Activated naive CD4-positive, alpha-beta T cell treated with anti-CD3 and anti-CD28 coated beads, Interleukin-2, amount 50 U/mL, for 72 hours (primary cell): Measurements from ENCODE around the gene AKT1. TPM values are rescaled to one million over a fixed set of nuclear protein-coding genes. Genes with fewer than 3 reads are reported as not detected.

Source experiments
- ATAC-seq, 2 donors: fragments of 150-1000 bp; cut with Tn5 transposase; 2 replicates each; pipeline ENCODE4 v1.10.0; 2021; ENCODE audit warnings: mild to moderate bottlenecking in 2 of 2, moderate library complexity in 2 of 2
- DNase-seq, 2 donors: peaks; one replicate each; pipeline ENCODE4 v3.0.0; 2021 to 2022; ENCODE audit warnings: low spot score in 2 of 2
- H3K27ac Mint-ChIP-seq, 2 donors: one replicate each; pipeline ENCODE4 v1.8.0; 2022; ENCODE audit warnings: mild to moderate bottlenecking in 2 of 2, mixed read lengths in 2 of 2
- H3K36me3 Mint-ChIP-seq, 2 donors: one replicate each; pipeline ENCODE4 v1.8.0; 2022; ENCODE audit warnings: mixed read lengths in 2 of 2
- H3K9me3 Mint-ChIP-seq, 2 donors: one replicate each; pipeline ENCODE4 v1.8.0; 2022; ENCODE audit warnings: mixed read lengths in 2 of 2
- total RNA-seq, 2 donors: library from RNA; stranded (reverse); gene quantifications; one replicate each; pipeline ENCODE4 v1.2.3, GENCODE V29; 2022

The AKT1 gene
- total RNA-seq, 2 donors from 2014 or later, result 111 to 113 TPM

DNA sequence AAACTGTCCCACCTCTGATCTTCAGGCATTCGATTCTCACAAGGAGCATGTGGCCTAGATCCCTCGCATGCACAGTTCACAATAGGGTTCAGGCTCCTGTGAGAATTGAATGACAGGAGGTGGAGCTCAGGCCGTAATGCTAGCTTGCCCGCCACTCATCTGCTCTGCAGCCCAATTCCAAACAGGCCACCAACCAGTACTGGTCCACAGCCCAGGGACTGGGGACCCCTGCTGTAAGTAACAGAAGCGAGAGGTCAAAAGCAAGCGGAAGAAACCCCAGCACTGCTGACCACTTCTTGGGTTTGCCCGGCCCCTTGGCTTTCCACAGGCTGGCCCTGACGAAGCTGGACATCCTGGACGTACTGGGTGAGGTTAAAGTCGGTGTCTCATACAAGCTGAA lies 51.1 kb downstream of the AKT1 start:
- DNase-seq (no peak), ATAC-seq (no peak)
- Mint-ChIP-seq H3K9me3 (no peaks in the 10 kb centered on the region), H3K27ac (no peak overlapping the region), H3K36me3 (no peaks in the 10 kb centered on the region)

DNA sequence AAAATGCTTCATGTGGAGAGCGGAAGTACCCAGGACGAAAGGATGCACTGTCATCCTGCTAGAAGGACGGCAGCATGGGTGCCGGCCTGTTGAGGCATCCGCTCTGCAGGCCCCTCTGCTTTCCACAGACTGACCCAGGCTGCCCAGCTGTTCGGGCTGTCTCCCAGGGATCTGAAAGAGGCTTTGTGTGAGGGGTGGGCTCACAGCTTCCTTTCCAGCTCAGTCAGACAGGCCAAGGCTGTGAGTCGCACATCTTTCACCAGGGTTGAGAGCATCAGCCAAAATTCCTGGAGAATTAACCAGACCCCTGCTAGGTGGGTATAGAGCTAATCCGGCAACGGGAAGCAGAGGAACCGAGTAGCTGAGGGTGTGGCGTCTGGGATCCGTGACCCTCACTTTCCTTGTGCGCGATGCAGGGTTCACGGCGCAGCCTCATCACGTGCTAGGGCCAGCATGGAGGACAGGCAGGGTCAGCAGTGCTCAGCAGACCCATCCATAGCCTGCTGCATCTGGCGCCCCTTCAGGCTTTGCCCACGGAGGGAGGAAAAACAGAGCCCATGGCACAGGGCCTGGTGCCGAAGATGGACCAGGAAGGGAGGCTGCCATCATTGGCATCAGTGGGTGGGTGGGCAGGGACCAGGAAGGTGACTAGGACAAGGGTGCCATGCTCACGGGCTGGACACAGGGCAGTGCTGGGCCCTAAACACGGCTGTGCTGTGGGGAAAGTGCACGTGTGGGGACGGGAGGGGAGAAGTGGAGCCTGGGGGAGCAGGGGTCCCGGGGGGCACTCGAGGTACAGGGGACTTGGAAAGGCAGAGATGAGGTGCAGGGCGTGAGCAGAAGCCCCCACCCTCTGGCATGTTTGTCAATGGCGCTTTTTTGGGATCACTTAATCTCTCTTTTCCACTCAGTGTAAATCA lies 51.8 kb downstream of the AKT1 start:
- H3K36me3 Mint-ChIP-seq, result no peaks in the 10 kb centered on the region
- ATAC-seq (no peak), DNase-seq (no peak)
- H3K27ac Mint-ChIP-seq, result no peak overlapping the region
- no peaks in the 10 kb centered on the region for H3K9me3 Mint-ChIP-seq

DNA sequence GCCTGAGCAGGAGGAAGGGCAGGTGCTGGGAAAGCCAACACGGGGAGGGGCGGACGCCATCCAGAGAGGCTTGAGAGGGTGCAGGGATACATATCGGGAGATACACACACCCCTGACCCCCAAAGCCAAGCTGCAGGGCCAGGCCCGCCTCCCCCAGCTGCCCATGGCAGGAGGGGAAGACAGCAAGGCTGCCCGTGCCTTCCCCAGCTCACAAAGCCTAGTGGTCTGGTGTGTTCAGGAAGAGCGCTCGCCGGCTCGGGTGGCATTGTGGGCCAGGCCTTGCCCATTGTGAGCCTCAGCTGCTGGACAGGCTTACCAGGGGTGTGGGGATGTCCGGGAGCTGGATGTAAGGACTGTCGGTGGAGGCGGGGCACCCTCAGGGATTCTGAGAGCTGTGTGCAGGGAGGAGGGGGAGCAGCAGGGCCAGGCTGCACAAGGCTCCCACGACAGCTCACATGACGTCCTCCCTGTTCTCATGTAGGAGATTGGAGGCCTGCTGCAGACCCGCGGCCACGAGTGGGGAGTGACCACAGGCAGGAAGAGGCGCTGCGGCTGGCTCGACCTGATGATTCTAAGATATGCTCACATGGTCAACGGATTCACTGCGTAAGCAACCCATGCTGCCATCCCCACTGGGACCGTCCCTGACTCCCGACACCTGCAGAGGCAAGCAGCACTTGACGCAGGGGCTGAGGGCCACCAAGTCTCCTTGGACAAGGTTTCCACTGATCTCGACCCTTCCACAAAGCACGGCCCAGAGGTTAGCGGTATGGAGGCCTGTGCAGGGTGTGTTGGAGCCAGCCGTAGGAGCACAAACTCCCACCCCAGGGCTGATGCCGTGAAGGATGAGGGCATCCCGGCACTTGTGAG lies 52.7 kb downstream of the AKT1 start:
- DNase-seq (no peak), ATAC-seq (no peak)
- H3K27ac Mint-ChIP-seq, result no peak overlapping the region
- H3K9me3 Mint-ChIP-seq, result no peaks in the 10 kb centered on the region
- no peaks in the 10 kb centered on the region for H3K36me3 Mint-ChIP-seq

DNA sequence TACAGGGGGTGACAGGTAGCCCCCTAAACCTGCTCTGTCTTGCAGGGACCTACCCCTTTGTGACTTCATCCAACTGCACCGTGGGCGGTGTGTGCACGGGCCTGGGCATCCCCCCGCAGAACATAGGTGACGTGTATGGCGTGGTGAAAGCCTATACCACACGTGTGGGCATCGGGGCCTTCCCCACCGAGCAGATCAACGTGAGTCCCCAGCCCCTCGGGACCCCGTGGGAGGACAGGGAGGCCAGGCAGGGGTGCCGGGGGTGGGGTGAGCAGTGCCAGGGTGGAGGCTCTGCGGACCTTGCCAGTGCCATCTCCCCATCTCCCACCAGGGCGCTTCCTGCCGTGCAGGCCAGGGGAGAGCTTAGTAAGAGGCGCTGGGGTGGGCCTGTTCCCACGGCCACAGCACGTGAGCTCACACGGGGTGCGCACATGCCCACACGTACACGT lies 53.7 kb downstream of the AKT1 start:
- DNase-seq (no peak), ATAC-seq (no peak)
- Mint-ChIP-seq H3K27ac (no peak overlapping the region), H3K9me3 (no peaks in the 10 kb centered on the region), H3K36me3 (no peaks in the 10 kb centered on the region)

DNA sequence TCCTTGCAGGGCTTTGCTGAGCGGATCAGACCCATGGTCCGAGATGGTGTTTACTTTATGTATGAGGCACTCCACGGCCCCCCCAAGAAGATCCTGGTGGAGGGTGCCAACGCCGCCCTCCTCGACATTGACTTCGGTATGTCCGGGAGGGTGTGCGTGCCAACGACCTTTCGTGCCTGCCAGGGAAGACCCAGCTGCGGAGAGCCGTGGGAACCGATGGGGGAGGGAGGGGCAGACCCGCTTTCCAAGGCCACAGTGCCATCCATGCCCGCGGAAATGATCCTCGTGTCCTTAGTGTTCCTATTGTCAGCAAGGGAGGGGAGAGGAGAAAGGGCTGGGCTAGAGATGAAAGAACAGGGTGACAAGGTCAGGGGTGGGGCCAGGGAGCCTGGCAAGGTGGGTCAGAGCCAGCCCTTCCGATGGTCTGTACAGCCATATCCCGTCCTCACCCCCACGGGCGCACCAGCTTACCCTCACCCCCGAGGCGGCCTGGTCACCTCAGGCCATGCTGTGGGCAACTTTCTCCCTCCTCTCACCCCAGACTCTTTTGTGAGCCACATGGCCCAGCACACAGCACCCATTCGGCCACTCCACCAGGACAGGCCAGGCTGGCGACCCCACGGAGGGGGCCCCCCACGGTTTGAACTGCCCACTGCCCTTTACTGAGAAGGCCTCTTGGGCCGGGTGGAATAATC lies 54.3 kb downstream of the AKT1 start:
- H3K9me3 Mint-ChIP-seq, result no peaks in the 10 kb centered on the region
- no peaks in the 10 kb centered on the region for H3K36me3 Mint-ChIP-seq
- DNase-seq, result no peak
- H3K27ac Mint-ChIP-seq, result no peak overlapping the region
- ATAC-seq, result no peak

DNA sequence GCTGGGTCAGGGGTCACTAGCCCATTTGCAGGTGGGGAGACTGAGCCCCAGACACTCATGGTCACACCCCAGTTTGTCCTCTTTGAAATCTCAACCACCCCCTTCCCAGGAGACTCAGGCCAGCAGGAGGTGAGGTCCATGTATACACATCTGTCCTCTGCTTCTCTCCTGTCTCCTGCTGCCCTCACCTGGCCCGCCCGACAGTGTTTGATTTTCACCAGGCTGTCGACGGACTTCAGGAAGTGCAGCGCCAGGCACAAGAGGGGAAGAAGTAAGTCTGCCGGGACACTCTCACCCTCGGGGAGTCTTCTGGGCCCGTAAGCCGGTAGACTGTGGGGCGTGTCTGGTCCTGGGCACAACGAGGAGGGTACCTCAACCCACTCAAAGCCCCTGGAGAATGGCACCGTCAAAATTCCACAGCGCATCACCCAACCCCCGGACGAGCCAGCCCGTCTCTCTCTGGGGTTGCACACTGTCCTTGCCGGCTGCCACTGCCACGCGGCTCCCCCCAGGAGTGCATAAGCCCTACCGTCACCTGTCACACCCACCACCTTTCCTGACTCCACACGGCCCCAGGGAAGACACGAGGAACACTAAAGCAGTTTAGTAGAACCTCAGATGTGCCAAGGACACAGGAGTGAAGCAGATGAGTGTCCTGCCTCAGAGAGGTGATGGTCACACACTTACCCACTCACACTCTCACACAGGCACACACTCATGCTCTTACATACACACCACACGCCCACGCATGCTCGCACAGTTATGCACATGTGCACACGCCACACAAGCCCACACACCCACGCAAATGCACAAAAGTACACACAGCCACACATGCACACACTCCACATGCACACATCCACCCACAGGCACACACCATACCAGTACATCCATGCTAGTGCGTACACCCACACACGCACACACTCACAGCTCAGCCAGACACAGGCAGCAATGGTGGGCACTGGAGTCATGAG lies 55.7 kb downstream of the AKT1 start:
- H3K36me3 Mint-ChIP-seq, result no peaks in the 10 kb centered on the region
- DNase-seq (no peak), ATAC-seq (no peak)
- no peaks in the 10 kb centered on the region for H3K9me3 Mint-ChIP-seq
- H3K27ac Mint-ChIP-seq, result no peak overlapping the region

DNA sequence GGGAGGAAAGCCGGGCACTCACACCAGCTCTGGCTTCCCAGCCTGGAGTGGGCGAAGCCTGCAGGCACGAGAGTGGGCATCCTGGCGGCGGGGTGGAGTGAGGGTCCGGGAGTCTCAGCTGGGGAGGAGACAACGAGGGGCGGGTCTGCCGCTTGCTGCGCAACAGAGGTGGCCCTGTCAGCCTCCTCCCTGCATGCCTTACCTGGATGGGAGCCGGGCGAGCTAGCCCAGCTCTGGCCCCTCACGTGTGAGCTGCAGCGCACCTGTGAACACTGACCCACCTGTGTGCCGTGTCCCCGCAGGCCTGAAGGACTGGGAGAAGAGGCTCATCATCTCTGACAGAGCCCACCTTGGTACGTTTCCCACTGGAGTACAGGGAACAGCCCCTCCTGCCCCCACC lies 56.5 kb downstream of the AKT1 start:
- H3K9me3 Mint-ChIP-seq, result no peaks in the 10 kb centered on the region
- no peak overlapping the region for H3K27ac Mint-ChIP-seq
- no peak for ATAC-seq
- H3K36me3 Mint-ChIP-seq, result no peaks in the 10 kb centered on the region
- no peak for DNase-seq

DNA sequence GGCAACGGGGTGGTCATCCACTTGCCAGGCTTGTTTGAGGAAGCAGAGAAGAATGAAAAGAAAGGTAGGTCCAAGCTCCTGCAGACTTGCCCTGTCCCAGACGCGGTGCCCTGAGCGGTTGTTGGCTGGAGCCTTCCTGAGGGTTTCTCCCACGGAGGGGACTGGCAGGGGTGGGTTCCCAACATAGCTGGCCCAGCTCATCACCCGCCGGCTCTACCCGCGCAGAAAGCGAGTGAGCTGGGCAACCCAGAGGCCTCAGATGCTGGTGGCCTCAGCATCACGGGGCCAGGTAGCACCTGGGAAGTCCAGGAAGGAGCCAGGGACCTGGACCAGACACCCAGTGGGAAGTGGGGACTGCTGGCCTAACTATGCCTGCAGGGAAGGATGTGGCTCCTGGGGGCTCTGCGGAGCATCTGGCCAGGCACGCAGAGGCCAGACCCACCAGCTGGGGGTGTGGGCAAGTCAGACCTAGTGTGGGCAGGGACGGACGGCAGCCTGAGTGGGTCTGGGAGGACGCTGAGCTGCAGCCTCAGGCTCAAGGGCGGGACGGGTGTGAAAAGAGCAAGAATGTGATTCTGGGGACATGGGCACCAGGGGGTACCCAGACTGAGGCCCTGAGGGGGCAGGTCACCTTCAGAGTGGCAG lies 57.1 kb downstream of the AKT1 start:
- H3K27ac Mint-ChIP-seq, result no peak overlapping the region
- no peak for ATAC-seq
- no peaks in the 10 kb centered on the region for H3K9me3 Mint-ChIP-seq
- no peak for DNase-seq
- H3K36me3 Mint-ChIP-seq, result no peaks in the 10 kb centered on the region

DNA sequence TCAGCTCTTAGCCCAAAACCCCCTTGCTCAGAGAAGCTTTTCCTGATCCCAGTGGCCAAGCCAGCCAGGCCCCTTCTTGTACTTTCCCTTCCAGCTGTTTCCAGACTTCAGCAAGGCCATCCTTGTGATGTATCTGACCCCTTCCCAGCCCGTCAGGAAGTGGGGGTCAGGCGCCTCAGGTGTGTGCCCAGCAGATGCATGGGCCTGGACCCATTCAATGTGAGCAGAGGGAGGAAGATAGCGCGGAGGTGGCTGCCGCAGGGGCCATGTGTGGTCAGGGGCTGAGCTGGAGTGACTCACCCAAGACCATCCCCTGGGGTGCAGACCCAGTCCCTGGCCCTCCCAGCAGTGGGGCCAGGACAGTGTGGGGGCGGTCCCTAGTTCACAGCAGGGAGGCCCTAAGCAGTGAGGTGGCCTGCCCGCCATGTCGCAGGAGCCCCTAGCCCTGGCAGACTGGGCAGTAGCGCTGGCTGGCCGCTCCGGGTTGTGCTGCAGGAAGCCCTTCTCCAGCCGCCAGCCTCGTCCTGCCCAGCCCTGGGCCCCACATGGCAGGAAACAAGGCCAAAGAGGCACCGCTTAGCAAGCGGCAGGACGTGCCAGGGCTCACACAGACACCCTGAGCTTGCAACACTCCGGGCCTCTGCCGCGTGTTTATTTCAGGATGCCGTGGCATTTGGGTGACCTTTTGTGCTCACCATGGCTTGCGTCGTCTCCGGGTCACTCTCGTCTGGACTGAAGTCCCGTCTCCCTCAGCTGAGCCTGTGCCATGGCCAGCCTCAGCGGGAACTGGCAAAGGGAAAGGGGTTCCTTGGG lies 59.5 kb downstream of the AKT1 start:
- DNase-seq (no peak), ATAC-seq (no peak)
- Mint-ChIP-seq H3K36me3 (no peaks in the 10 kb centered on the region), H3K9me3 (no peaks in the 10 kb centered on the region), H3K27ac (no peak overlapping the region)

DNA sequence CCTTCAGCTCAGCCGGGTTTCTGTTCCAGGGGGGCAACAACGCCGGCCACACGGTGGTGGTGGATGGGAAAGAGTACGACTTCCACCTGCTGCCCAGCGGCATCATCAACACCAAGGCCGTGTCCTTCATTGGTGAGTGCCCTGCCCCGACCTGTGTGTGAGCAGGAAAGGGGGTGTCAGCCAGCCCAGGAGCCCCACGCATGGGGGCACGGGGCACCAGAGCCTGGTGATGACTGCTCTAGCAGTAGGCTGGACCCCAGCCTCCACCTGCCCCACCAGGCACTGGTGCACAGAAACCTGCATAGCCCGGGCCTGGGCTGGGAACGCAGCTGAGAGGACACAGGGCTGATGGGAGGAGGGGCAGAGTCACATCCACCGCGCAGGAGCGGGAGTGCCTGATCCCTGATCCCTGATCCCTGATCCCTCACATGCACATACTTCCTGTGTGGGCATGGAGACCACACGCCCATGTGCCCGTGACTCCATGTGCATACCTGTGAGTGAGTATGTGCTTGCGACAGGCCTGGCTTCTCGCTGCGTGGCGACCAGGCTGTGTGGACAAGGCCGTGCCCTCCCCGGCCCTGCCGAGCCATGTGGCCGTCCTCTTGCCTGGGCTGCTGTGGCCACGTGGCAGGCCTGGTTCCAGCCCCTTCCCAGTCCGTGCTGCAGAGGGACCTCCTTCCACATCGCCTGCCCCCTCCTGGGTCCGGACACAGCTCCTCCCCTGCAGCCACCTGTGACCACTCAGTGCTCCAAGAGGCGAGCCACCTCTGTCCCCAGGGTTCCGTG lies 60.4 kb downstream of the AKT1 start:
- no peaks in the 10 kb centered on the region for H3K9me3 Mint-ChIP-seq
- H3K27ac Mint-ChIP-seq, result no peak overlapping the region
- ATAC-seq (no peak), DNase-seq (no peak)
- H3K36me3 Mint-ChIP-seq, result no peaks in the 10 kb centered on the region

DNA sequence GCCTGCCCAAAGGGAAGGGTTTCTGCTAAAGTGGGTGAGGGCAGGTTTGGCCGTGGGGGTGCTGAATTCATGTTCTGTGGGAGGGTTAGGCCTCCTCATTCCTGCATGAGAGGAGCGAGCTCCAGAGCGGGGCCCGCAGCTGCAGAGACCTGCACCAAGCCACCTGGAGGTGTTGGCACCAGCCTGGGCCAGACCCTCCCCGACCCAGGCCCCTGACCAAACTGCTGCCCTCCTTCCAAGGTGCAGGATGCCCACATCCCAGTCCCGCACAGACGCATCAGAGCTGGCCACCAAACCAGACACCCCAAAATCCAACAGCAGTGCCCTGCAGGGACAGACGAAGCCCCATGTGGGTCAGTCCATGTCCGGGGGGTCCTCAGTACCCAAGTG lies 61.0 kb downstream of the AKT1 start:
- no peak for ATAC-seq
- no peak overlapping the region for H3K27ac Mint-ChIP-seq
- H3K36me3 Mint-ChIP-seq, result no peaks in the 10 kb centered on the region
- no peaks in the 10 kb centered on the region for H3K9me3 Mint-ChIP-seq
- no peak for DNase-seq

DNA sequence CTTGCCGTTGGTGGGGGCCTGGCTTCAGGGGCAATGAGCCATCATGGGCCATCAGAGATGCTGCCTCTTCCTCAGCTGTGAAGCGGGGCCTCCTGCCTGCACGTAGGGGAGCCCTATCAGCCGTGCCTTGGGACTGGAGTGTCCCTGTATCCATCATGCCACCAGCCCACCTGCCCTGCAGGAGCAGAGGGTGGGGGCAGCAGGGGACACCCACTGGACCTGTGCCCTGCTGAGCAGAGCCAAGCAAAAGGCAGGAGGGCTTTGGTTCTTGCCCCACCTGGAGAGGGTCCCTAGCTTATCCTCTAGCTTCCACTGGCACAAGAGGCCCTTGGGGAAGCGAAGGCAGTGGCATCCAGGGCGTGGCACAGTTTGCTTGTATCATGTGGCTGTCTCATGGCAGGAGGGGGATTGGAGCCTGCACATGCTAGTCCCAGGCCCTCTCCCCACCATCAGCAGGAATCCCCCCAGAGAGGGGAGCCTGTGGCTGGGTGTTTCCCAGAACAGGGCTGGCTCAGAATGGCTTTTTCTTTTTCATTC lies 61.4 kb downstream of the AKT1 start:
- Mint-ChIP-seq H3K9me3 (no peaks in the 10 kb centered on the region), H3K36me3 (no peaks in the 10 kb centered on the region), H3K27ac (no peak overlapping the region)
- DNase-seq (no peak), ATAC-seq (no peak)

DNA sequence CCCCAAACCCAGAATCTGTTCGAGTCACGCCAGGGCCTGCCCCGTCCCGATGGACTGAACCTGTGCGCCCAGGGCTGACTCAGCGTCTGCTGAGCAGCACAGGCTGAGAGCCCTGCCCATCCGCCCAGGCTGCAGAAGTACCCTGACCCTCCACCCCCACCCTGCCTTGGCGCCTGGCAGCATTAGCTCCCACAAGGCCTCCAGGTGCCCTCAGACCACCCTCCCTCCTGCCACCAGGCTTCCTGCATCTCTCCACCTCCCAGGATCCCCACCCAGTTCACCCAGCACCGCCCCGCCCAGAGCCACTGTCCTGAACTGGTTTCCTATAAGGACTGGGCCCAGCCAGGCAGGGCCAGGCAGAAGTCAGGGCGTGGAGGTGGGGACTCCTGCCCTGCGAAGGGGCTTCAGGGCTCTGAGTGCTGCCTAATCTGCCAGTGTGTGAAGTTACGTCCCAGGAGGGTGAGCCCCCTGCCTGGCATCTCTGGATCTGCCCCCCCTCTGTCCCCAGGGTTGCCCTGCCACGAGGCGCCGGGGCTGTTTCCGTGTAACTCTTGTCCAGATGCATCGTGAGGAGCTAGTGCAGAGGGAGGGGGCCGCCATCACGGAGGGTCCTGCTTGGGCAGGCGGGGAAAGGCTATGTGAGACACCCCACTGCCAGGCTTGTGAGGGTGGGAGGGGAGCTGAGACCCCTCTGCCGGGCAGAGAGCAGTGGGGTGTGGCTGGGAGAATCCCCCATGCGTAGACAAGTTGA lies 62.4 kb downstream of the AKT1 start:
- Mint-ChIP-seq H3K27ac (no peak overlapping the region), H3K9me3 (no peaks in the 10 kb centered on the region), H3K36me3 (no peaks in the 10 kb centered on the region)
- ATAC-seq, result no peak
- DNase-seq, result no peak
